Keratinocyte (primary cell): Measurements from ENCODE around the gene LENG8. TPM values are rescaled to one million over a fixed set of nuclear protein-coding genes. Genes with fewer than 3 reads are reported as not detected.

Experiments
- DNase-seq: peaks from one replicate; pipeline ENCODE4 v3.0.0-alpha.2; 2011; ENCODE audit warnings: low read depth, missing footprints, low spot score
- FAIRE-seq: peaks from 2 replicates; lab custom pipeline; 2011; peaks lifted over from hg19 to GRCh38; lab: Jason Lieb, UNC
- H2AFZ ChIP-seq: 2 replicates; pipeline ENCODE4 v1.6.0; 2012; ENCODE audit warnings: low read length, control low read depth, inconsistent platforms; ENCODE audit not compliant: control insufficient read depth
- H3K27ac ChIP-seq: 2 replicates; pipeline ENCODE4 v1.5.1; 2011; ENCODE audit warnings: low read length; ENCODE audit not compliant: control insufficient read depth, insufficient read depth
- H3K27me3 ChIP-seq: 3 replicates; pipeline ENCODE4 v1.6.0; 2011; ENCODE audit warnings: low read length; ENCODE audit not compliant: control insufficient read depth, insufficient read depth; ENCODE audit errors: extremely low read depth
- H3K36me3 ChIP-seq, 2 experiments: 2 replicates in 1 of 2; 3 replicates in 1 of 2; pipeline ENCODE4 v1.5.1; 2011; ENCODE audit warnings: low read length in 2 of 2, mild to moderate bottlenecking in 1 of 2; ENCODE audit not compliant: control insufficient read depth in 2 of 2, insufficient read depth in 2 of 2; ENCODE audit errors: extremely low read depth in 1 of 2
- H3K4me1 ChIP-seq: 3 replicates; pipeline ENCODE4 v1.5.1; 2011; ENCODE audit warnings: low read length; ENCODE audit not compliant: control insufficient read depth, insufficient read depth; ENCODE audit errors: extremely low read depth
- H3K4me2 ChIP-seq: 3 replicates; pipeline ENCODE4 v1.6.0; 2011; ENCODE audit warnings: low read depth, low read length; ENCODE audit not compliant: control insufficient read depth, insufficient read depth; ENCODE audit errors: extremely low read depth
- H3K4me3 ChIP-seq, 3 experiments: fragments of 200-600 bp in 1 of 3; sonication (generic) in 1 of 3; 2 replicates in 2 of 3; 3 replicates in 1 of 3; pipeline ENCODE4 v1.5.1; 2011 to 2016; ENCODE audit warnings: low read length in 3 of 3, mild to moderate bottlenecking in 3 of 3, control low read depth in 2 of 3, inconsistent platforms in 1 of 3, low read depth in 1 of 3, mixed read lengths in 1 of 3, mixed run types in 1 of 3, moderate library complexity in 1 of 3; ENCODE audit not compliant: control insufficient read depth in 2 of 3, insufficient read depth in 2 of 3; ENCODE audit errors: extremely low read depth in 1 of 3
- H3K79me2 ChIP-seq: 2 replicates; pipeline ENCODE4 v1.6.0; 2012; ENCODE audit warnings: low read length; ENCODE audit not compliant: control insufficient read depth, insufficient read depth
- H3K9ac ChIP-seq: 3 replicates; pipeline ENCODE4 v1.6.0; 2011; ENCODE audit warnings: low read length; ENCODE audit not compliant: control insufficient read depth, insufficient read depth; ENCODE audit errors: extremely low read depth
- H3K9me1 ChIP-seq: 3 replicates; pipeline ENCODE4 v1.6.0; 2011; ENCODE audit warnings: low read length; ENCODE audit not compliant: control insufficient read depth, insufficient read depth; ENCODE audit errors: extremely low read depth
- H3K9me3 ChIP-seq: 2 replicates; pipeline ENCODE4 v1.5.1; 2012; ENCODE audit warnings: low read depth, low read length; ENCODE audit not compliant: control insufficient read depth
- H4K20me1 ChIP-seq: 3 replicates; pipeline ENCODE4 v1.6.0; 2011; ENCODE audit warnings: low read length; ENCODE audit not compliant: control insufficient read depth, insufficient read depth; ENCODE audit errors: extremely low read depth
- CTCF ChIP-seq, 3 experiments: IDR thresholded peaks in 1 of 3; conservative IDR thresholded peaks in 1 of 3; optimal IDR thresholded peaks in 1 of 3; 2 replicates in 2 of 3; 3 replicates in 1 of 3; pipeline versions ENCODE3 to v1.5.1; 2011; ENCODE audit warnings: low read length in 3 of 3, mild to moderate bottlenecking in 3 of 3, moderate library complexity in 2 of 3, control low read depth in 1 of 3, inconsistent platforms in 1 of 3; ENCODE audit not compliant: insufficient read depth in 2 of 3; ENCODE audit errors: extremely low read depth in 1 of 3
- EZH2 ChIP-seq: IDR thresholded peaks from one replicate; pipeline ENCODE4 v1.6.1; 2012; ENCODE audit warnings: inconsistent platforms, mild to moderate bottlenecking, low read length, moderate library complexity
- dilution Hi-C: fragments of 300-500 bp; cut with MboI; formaldehyde crosslinking; loops from one replicate; pipeline ENCODE4 v1.7.0; 2020; ENCODE audit warnings: low sequenced_read_pairs; ENCODE audit not compliant: extremely low pct_ligation_motif_present
- polyA plus RNA-seq, 5 experiments: library from polyadenylated mRNA; depleted of rRNA in 3 of 5; stranded (reverse) in 3 of 5; stranded (forward) in 1 of 5; unstranded in 1 of 5; fragments of >200 nt; gene quantifications; 1 replicate in 1 of 5; 2 replicates in 3 of 5; 3 replicates in 1 of 5; pipeline versions ENCODE4 v1.2.1 to v1.2.3, GENCODE V29; 2011 to 2012; ENCODE audit warnings: missing spikeins in 2 of 5, low read depth in 1 of 5, low replicate concordance in 1 of 5

The LENG8 gene
- polyA plus RNA-seq, 1 donor (not counting 4 experiments of a cell fraction or from before 2014, with no cell fraction given): 29.4 TPM

- dilution Hi-C loops: no loop called here
- H3K27me3 ChIP-seq: peaks cover 17% of the 10 kb centered on the region
- no peaks in the 10 kb centered on the region for H3K9me3 ChIP-seq
- DNase-seq: no peak
- FAIRE-seq: no peak
- no peak overlapping the region for H3K27ac ChIP-seq
- no peak overlapping the region for H3K9ac ChIP-seq
- H2AFZ ChIP-seq: no peak overlapping the region
- H3K4me3 ChIP-seq: no peak overlapping the region
- TF ChIP-seq CTCF (optimal IDR thresholded peaks at IDR 0.05 in 1 of 3, IDR thresholded peaks at IDR 0.05 in 1 of 3, conservative IDR thresholded peaks at IDR 0.05 in 1 of 3; ENCODE audit: extremely low read depth in 1 of 3, insufficient read depth in 2 of 3, low read length in 3 of 3): no peak
- no peak for TF ChIP-seq EZH2
- peaks cover 0 to 2% of the 10 kb centered on the region in 2 experiments for H3K36me3 ChIP-seq
- H3K4me1 ChIP-seq: peaks cover 19% of the 10 kb centered on the region
- H4K20me1 ChIP-seq: no peaks in the 10 kb centered on the region
- H3K9me1 ChIP-seq: no peaks in the 10 kb centered on the region
- no peak overlapping the region for H3K4me2 ChIP-seq
- no peaks in the 10 kb centered on the region for H3K79me2 ChIP-seq
Observed at GRCh38 chr19:54433697-54434096, 15.3 kb upstream of the LENG8 start.

- FAIRE-seq (no peak), DNase-seq (no peak)
- Histone ChIP-seq H2AFZ (no peak overlapping the region), H3K9ac (no peak overlapping the region), H3K36me3 (peaks cover 0 to 3% of the 10 kb centered on the region in 2 experiments), H3K9me3 (no peaks in the 10 kb centered on the region), H3K4me1 (peaks cover 19% of the 10 kb centered on the region), H3K4me3 (no peak overlapping the region), H3K27ac (no peak overlapping the region), H3K9me1 (no peaks in the 10 kb centered on the region), H3K4me2 (no peak overlapping the region), H3K79me2 (no peaks in the 10 kb centered on the region), H3K27me3 (peaks cover 11% of the 10 kb centered on the region), H4K20me1 (no peaks in the 10 kb centered on the region)
- dilution Hi-C loops: no loop called here
- TF ChIP-seq CTCF (optimal IDR thresholded peaks at IDR 0.05 in 1 of 3, IDR thresholded peaks at IDR 0.05 in 1 of 3, conservative IDR thresholded peaks at IDR 0.05 in 1 of 3; ENCODE audit: extremely low read depth in 1 of 3, insufficient read depth in 2 of 3, low read length in 3 of 3) (no peak), EZH2 (no peak)
Observed at GRCh38 chr19:54434112-54434872, 14.7 kb upstream of the LENG8 start.
